Subcutaneous abdominal adipose tissue (tissue), 5 donors: ENCODE data around the gene FERMT2.
A peak's percentile ranks its signal among the peaks of the same experiment; 100 is the strongest.

ENCODE experiments used
- H3K27ac ChIP-seq: one replicate; pipeline ENCODE4 v1.7.0; 2013; ENCODE audit warnings: low read depth, mild to moderate bottlenecking, inconsistent platforms, low read length, moderate library complexity
- H3K27me3 ChIP-seq, 5 donors: one replicate each; pipeline ENCODE4 v1.7.0; 2013; ENCODE audit warnings: low read length in 5 of 5, inconsistent platforms in 1 of 5; ENCODE audit not compliant: control insufficient read depth in 5 of 5, insufficient read depth in 4 of 5
- H3K36me3 ChIP-seq, 5 donors: one replicate each; pipeline ENCODE4 v1.7.0; 2013; ENCODE audit warnings: low read length in 5 of 5; ENCODE audit not compliant: control insufficient read depth in 5 of 5, insufficient read depth in 5 of 5
- H3K4me1 ChIP-seq, 5 donors: one replicate each; pipeline ENCODE4 v1.7.0; 2013; ENCODE audit warnings: low read length in 5 of 5, mild to moderate bottlenecking in 3 of 5, moderate library complexity in 1 of 5; ENCODE audit not compliant: control insufficient read depth in 5 of 5, insufficient read depth in 5 of 5
- H3K4me3 ChIP-seq, 5 donors: one replicate each; pipeline ENCODE4 v1.7.0; 2013; ENCODE audit warnings: low read length in 5 of 5, low read depth in 1 of 5
- H3K9ac ChIP-seq, 5 donors: one replicate each; pipeline ENCODE4 v1.7.0; 2013; ENCODE audit warnings: low read length in 5 of 5, mild to moderate bottlenecking in 4 of 5, moderate library complexity in 3 of 5
- H3K9me3 ChIP-seq, 5 donors: one replicate each; pipeline ENCODE4 v1.7.0; 2013; ENCODE audit warnings: low read length in 5 of 5; ENCODE audit not compliant: control insufficient read depth in 5 of 5
- donor health status: healthy.
- donor health status: healthy.
- donor health status: healthy.
- donor health status: healthy.
- donor health status: healthy.

Gene FERMT2

GRCh38 chr14:52888159-52888558 is 62.7 kb downstream of the FERMT2 start:
- no peaks in the 10 kb centered on the region for H3K9me3 ChIP-seq
- H3K4me1 ChIP-seq: peaks cover 0 to 39% (median 18%) of the 10 kb centered on the region in 5 donors
- no peak overlapping the region for H3K4me3 ChIP-seq
- no peak overlapping the region for H3K9ac ChIP-seq
- no peaks in the 10 kb centered on the region for H3K27me3 ChIP-seq
- H3K27ac ChIP-seq: peak overlapping the region; percentile 86
- H3K36me3 ChIP-seq: peaks cover 7 to 37% (median 18%) of the 10 kb centered on the region in 5 donors

GRCh38 chr14:52885230-52885629 is 65.6 kb downstream of the FERMT2 start:
- peaks cover 0 to 53% (median 18%) of the 10 kb centered on the region in 5 donors for H3K4me1 ChIP-seq
- H3K4me3 ChIP-seq: no peak overlapping the region
- peak overlapping the region in 1 of 5 donors; percentile 60 for H3K9ac ChIP-seq
- H3K27me3 ChIP-seq: no peaks in the 10 kb centered on the region
- H3K27ac ChIP-seq: peak overlapping the region; percentile 86
- H3K9me3 ChIP-seq: no peaks in the 10 kb centered on the region
- peaks cover 0 to 22% (median 4%) of the 10 kb centered on the region in 5 donors for H3K36me3 ChIP-seq

- Histone ChIP-seq H3K9me3 (no peaks in the 10 kb centered on the region), H3K4me3 (no peak overlapping the region), H3K9ac (no peak overlapping the region), H3K27ac (peak overlapping the region; percentile 86), H3K27me3 (no peaks in the 10 kb centered on the region), H3K4me1 (peaks cover 0 to 57% (median 12%) of the 10 kb centered on the region in 5 donors), H3K36me3 (peaks cover 0 to 21% (median 4%) of the 10 kb centered on the region in 5 donors)
Observed at GRCh38 chr14:52883658-52884057, 67.2 kb downstream of the FERMT2 start.

- Histone ChIP-seq H3K4me3 (no peak overlapping the region), H3K27me3 (no peaks in the 10 kb centered on the region), H3K36me3 (peaks cover 3 to 23% (median 4%) of the 10 kb centered on the region in 5 donors), H3K9ac (no peak overlapping the region), H3K9me3 (no peaks in the 10 kb centered on the region), H3K4me1 (peaks cover 0 to 60% (median 12%) of the 10 kb centered on the region in 5 donors), H3K27ac (peak overlapping the region; percentile 86)
Observed at GRCh38 chr14:52882824-52883223, 68.0 kb downstream of the FERMT2 start.

- peak overlapping the region; percentile 86 for H3K27ac ChIP-seq
- H3K27me3 ChIP-seq: no peaks in the 10 kb centered on the region
- peaks cover 0 to 60% (median 16%) of the 10 kb centered on the region in 5 donors for H3K4me1 ChIP-seq
- H3K4me3 ChIP-seq: no peak overlapping the region
- H3K36me3 ChIP-seq: peaks cover 16 to 50% (median 23%) of the 10 kb centered on the region in 5 donors
- H3K9me3 ChIP-seq: no peaks in the 10 kb centered on the region
- no peak overlapping the region for H3K9ac ChIP-seq
Observed at GRCh38 chr14:52879958-52880357, 70.9 kb downstream of the FERMT2 start.

GRCh38 chr14:52878946-52879345 is 71.9 kb downstream of the FERMT2 start:
- Histone ChIP-seq H3K9me3 (no peaks in the 10 kb centered on the region), H3K4me3 (no peak overlapping the region), H3K4me1 (peaks cover 0 to 64% (median 16%) of the 10 kb centered on the region in 5 donors), H3K9ac (no peak overlapping the region), H3K27ac (peak overlapping the region; percentile 80), H3K36me3 (peaks cover 18 to 59% (median 29%) of the 10 kb centered on the region in 5 donors), H3K27me3 (no peaks in the 10 kb centered on the region)

GRCh38 chr14:52878469-52878868 is 72.4 kb downstream of the FERMT2 start:
- Histone ChIP-seq H3K9me3 (no peaks in the 10 kb centered on the region), H3K36me3 (peaks cover 19 to 57% (median 31%) of the 10 kb centered on the region in 5 donors), H3K4me1 (peaks cover 0 to 63% (median 17%) of the 10 kb centered on the region in 5 donors), H3K4me3 (no peak overlapping the region), H3K27ac (peak overlapping the region; percentile 80), H3K27me3 (no peaks in the 10 kb centered on the region), H3K9ac (no peak overlapping the region)

GRCh38 chr14:52877628-52878027 is 73.2 kb downstream of the FERMT2 start:
- Histone ChIP-seq H3K27ac (peak overlapping the region; percentile 80), H3K4me1 (peaks cover 0 to 65% (median 24%) of the 10 kb centered on the region in 5 donors), H3K36me3 (peaks cover 27 to 64% (median 39%) of the 10 kb centered on the region in 5 donors), H3K9me3 (no peaks in the 10 kb centered on the region), H3K9ac (no peak overlapping the region), H3K4me3 (no peak overlapping the region), H3K27me3 (no peaks in the 10 kb centered on the region)

- Histone ChIP-seq H3K9me3 (no peaks in the 10 kb centered on the region), H3K36me3 (peaks cover 33 to 72% (median 48%) of the 10 kb centered on the region in 5 donors), H3K4me3 (no peak overlapping the region), H3K27me3 (no peaks in the 10 kb centered on the region), H3K4me1 (peaks cover 0 to 63% (median 25%) of the 10 kb centered on the region in 5 donors), H3K9ac (peak overlapping the region in 1 of 5 donors; percentile 10), H3K27ac (peak overlapping the region; percentile 80)
Observed at GRCh38 chr14:52876806-52877205, 74.0 kb downstream of the FERMT2 start.

- Histone ChIP-seq H3K9ac (no peak overlapping the region), H3K4me1 (peaks cover 0 to 67% (median 25%) of the 10 kb centered on the region in 5 donors), H3K4me3 (no peak overlapping the region), H3K27ac (peak overlapping the region; percentile 80), H3K27me3 (no peaks in the 10 kb centered on the region), H3K9me3 (no peaks in the 10 kb centered on the region), H3K36me3 (peaks cover 33 to 77% (median 53%) of the 10 kb centered on the region in 5 donors)
Observed at GRCh38 chr14:52876311-52876710, 74.5 kb downstream of the FERMT2 start.
